GM18867 (cell line): ENCODE measurements around the gene STX8.
"Not testable (repeated sequence)": the region's sequence is repeated elsewhere in the genome, so short reads cannot be mapped to it uniquely, and the experiment has no call there.

ENCODE experiments used
- ATAC-seq: cut with Tn5 transposase; IDR thresholded peaks from one replicate; pipeline ENCODE4 v1.9.1; 2021; ENCODE audit warnings: mild to moderate bottlenecking, moderate library complexity; ENCODE audit not compliant: unreplicated experiment

STX8 gene

GRCh38 chr17:9355846-9356245 lies 219.8 kb downstream of the STX8 start:
- no peak for ATAC-seq

GRCh38 chr17:9355231-9355630 lies 220.4 kb downstream of the STX8 start:
- not testable (repeated sequence) for ATAC-seq

GRCh38 chr17:9350080-9350479 lies 225.5 kb downstream of the STX8 start:
- no peak for ATAC-seq

GRCh38 chr17:9346296-9346926 lies 229.2 kb downstream of the STX8 start:
- ATAC-seq: no peak

- ATAC-seq: no peak
These were observed 232.1 kb downstream of the STX8 start for GRCh38 chr17:9343516-9343915.

GRCh38 chr17:9342225-9342624 lies 233.4 kb downstream of the STX8 start:
- no peak for ATAC-seq

- ATAC-seq: no peak
These were observed 235.7 kb downstream of the STX8 start for GRCh38 chr17:9339958-9340357.

GRCh38 chr17:9339482-9339881 lies 236.1 kb downstream of the STX8 start:
- not testable (repeated sequence) for ATAC-seq

- no peak for ATAC-seq
These were observed 238.8 kb downstream of the STX8 start for GRCh38 chr17:9336817-9337216.

- no peak for ATAC-seq
These were observed 240.8 kb downstream of the STX8 start for GRCh38 chr17:9334536-9335446.

- no peak for ATAC-seq
These were observed 243.5 kb downstream of the STX8 start for GRCh38 chr17:9332132-9332494.

- ATAC-seq: no peak
These were observed 244.1 kb downstream of the STX8 start for GRCh38 chr17:9331279-9332131.

- no peak for ATAC-seq
These were observed 244.9 kb downstream of the STX8 start for GRCh38 chr17:9330611-9331271.

- ATAC-seq: no peak
These were observed 245.5 kb downstream of the STX8 start for GRCh38 chr17:9330141-9330540.

- no peak for ATAC-seq
These were observed 246.2 kb downstream of the STX8 start for GRCh38 chr17:9329251-9329921.

GRCh38 chr17:9324864-9325263 lies 250.8 kb downstream of the STX8 start:
- no peak for ATAC-seq

- no peak for ATAC-seq
These were observed 253.3 kb downstream of the STX8 start for GRCh38 chr17:9322326-9322725.

GRCh38 chr17:9321890-9322289 lies 253.7 kb downstream of the STX8 start:
- ATAC-seq: no peak

- ATAC-seq: no peak
These were observed 260.3 kb downstream of the STX8 start for GRCh38 chr17:9315360-9315759.

- no peak for ATAC-seq
These were observed 262.3 kb downstream of the STX8 start for GRCh38 chr17:9313346-9313745.
